Neural crest cell (in vitro differentiated cells): ENCODE measurements around the gene FBXW2. TPM values are rescaled to one million over a fixed set of nuclear protein-coding genes. Genes with fewer than 3 reads are reported as not detected.

ENCODE experiments used
- DNase-seq: peaks from one replicate; pipeline ENCODE4 v3.0.0; 2021; ENCODE audit warnings: low read depth, mixed read lengths, low spot score
- H3K27ac Mint-ChIP-seq: one replicate; pipeline ENCODE4 v1.8.0; 2021; ENCODE audit warnings: mild to moderate bottlenecking, mixed read lengths; ENCODE audit not compliant: unreplicated experiment
- H3K27me3 Mint-ChIP-seq: 2 replicates; pipeline ENCODE4 v1.8.0; 2021; ENCODE audit warnings: low read depth, mild to moderate bottlenecking, mixed read lengths
- H3K36me3 Mint-ChIP-seq: 2 replicates; pipeline ENCODE4 v1.8.0; 2021; ENCODE audit warnings: low read depth, mild to moderate bottlenecking, mixed read lengths
- H3K4me1 Mint-ChIP-seq: 2 replicates; pipeline ENCODE4 v1.8.0; 2021; ENCODE audit warnings: mixed read lengths
- H3K4me3 Mint-ChIP-seq: one replicate; pipeline ENCODE4 v1.8.0; 2021; ENCODE audit warnings: mild to moderate bottlenecking, mixed read lengths
- H3K9me3 Mint-ChIP-seq: 2 replicates; pipeline ENCODE4 v1.8.0; 2021; ENCODE audit warnings: mixed read lengths
- total RNA-seq: library from RNA; stranded (reverse); gene quantifications from 2 replicates; pipeline ENCODE4 v1.2.1, GENCODE V29; 2021
- TF ChIP-seq, protein P1 (sequence below): fragments of 200-600 bp; sonication (generic); conservative IDR thresholded peaks from 2 replicates; pipeline ENCODE4 v1.5.0; 2021; ENCODE audit warnings: antibody characterized with exemption, mild to moderate bottlenecking

FBXW2 gene
- total RNA-seq, 1 donor from 2014 or later, result 63.3 TPM

DNA sequence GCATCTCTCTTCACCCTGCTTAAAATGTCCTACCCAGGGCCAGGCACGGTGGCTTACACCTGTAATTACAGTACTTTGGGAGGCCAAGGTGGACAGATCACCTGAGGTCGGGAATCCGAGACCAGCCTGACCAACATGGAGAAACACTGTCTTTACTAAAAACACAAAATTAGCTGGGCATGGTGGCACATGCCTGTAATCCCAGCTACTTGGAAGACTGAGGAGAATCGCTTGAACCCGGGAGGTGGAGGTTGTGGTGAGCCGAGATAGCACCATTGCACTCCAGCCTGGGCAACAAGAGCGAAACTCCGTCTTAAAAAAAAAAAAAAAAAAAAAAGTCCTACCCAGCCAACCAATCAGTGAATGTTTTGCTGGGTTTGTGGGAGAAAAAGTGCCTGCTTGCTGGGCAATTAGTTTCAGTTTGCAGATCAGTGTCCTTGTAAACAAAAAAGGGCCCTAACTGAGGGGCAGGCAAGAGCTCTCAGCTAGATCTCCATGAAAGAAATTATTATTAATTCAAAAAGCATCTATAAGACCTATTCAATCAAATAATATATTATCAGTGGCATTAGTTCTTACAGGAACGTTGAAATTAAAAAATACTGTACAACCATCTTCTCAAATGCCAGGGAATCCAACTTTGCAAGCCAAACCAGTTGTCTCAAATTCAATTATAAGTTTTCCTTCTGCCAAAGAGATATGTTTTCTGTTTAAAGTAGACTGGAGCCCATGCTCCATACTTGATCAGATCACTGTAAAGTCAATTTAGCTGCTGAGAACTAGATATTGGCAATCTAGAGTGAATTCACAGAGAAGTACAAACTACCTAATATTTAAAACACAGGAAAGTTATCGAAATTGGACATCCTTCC lies 82.9 kb downstream of the FBXW2 start:
- Mint-ChIP-seq H3K36me3 (no peaks in the 10 kb centered on the region), H3K4me3 (peak overlapping the region; percentile 87), H3K27ac (peak overlapping the region; percentile 43), H3K9me3 (no peaks in the 10 kb centered on the region), H3K4me1 (peaks cover 50% of the 10 kb centered on the region), H3K27me3 (no peaks in the 10 kb centered on the region)
- TF ChIP-seq, protein P1, sequence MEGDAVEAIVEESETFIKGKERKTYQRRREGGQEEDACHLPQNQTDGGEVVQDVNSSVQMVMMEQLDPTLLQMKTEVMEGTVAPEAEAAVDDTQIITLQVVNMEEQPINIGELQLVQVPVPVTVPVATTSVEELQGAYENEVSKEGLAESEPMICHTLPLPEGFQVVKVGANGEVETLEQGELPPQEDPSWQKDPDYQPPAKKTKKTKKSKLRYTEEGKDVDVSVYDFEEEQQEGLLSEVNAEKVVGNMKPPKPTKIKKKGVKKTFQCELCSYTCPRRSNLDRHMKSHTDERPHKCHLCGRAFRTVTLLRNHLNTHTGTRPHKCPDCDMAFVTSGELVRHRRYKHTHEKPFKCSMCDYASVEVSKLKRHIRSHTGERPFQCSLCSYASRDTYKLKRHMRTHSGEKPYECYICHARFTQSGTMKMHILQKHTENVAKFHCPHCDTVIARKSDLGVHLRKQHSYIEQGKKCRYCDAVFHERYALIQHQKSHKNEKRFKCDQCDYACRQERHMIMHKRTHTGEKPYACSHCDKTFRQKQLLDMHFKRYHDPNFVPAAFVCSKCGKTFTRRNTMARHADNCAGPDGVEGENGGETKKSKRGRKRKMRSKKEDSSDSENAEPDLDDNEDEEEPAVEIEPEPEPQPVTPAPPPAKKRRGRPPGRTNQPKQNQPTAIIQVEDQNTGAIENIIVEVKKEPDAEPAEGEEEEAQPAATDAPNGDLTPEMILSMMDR, result no peak
- DNase-seq, result no peak

DNA sequence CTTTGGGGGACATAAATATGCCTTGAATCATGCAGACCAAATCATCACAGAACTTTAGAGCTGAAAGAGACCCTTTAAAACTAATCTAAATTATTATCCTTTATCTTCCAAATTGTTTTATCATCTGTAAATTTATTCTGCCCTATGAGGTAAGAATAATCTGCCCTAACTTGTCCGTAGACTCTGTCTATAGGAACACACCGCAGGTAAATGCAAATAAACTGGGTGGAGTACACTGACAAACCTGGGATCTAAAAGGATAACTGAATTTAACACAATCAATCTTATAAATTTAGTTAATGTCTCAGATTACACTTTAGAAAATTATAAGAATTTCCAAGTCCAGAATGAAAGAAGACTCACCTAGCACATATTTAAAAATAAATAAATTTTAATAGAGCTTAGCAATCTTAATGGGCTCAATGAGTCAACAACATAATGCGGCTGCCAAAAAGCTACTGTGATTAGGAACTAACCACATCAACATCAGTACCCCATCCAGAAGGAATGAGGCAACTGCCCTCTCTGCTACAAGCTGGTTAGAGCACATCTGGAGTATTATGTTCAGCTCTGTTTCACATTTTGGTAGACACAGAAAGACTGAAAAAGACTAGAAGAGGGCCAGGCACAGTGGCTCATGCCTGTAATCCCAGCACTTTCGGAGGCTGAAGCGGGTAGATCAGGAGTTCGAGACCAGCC lies 84.5 kb downstream of the FBXW2 start:
- Mint-ChIP-seq H3K36me3 (peaks cover 3% of the 10 kb centered on the region), H3K27me3 (no peaks in the 10 kb centered on the region), H3K4me3 (peak overlapping the region; percentile 35), H3K4me1 (peaks cover 55% of the 10 kb centered on the region), H3K9me3 (no peaks in the 10 kb centered on the region), H3K27ac (no peak overlapping the region)
- TF ChIP-seq, protein P1, result no peak
- DNase-seq, result no peak

DNA sequence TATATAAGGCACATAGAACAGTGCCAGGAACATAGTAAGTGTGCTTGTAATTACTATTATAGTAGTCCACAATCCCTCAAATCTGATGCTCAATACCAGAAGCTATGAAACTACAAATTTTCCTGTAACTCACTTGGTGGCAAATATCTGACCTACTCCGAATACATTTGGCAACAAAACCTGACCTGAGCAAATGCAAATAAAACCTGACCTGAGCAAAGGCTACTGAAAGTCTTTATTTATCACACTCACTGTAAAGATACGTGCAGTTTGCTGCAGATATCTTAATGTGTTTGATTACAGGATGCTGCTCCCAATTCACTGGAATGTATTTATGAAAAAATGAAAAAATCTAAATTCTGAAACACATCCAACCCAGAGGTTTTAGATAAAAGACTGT lies 86.0 kb downstream of the FBXW2 start:
- H3K36me3 Mint-ChIP-seq, result peaks cover 3% of the 10 kb centered on the region
- TF ChIP-seq, protein P1, result no peak
- H3K4me3 Mint-ChIP-seq, result peak overlapping the region; percentile 61
- DNase-seq, result no peak
- H3K9me3 Mint-ChIP-seq, result no peaks in the 10 kb centered on the region
- no peak overlapping the region for H3K27ac Mint-ChIP-seq
- no peaks in the 10 kb centered on the region for H3K27me3 Mint-ChIP-seq
- H3K4me1 Mint-ChIP-seq, result peaks cover 48% of the 10 kb centered on the region

Other genes with a start within 250 kb of the FBXW2 start
- 107 and 116 TPM in 2 replicates for gene CDK5RAP2, start 213.2 kb downstream of the FBXW2 start, total RNA-seq
- 22.2 and 23.3 TPM in 2 replicates for gene MEGF9, start 78.9 kb downstream of the FBXW2 start, total RNA-seq
- gene PSMD5, start 49.5 kb upstream of the FBXW2 start, total RNA-seq, result 54.3 and 54.5 TPM in 2 replicates
- 100.0 and 110 TPM in 2 replicates for gene PHF19, start 83.8 kb upstream of the FBXW2 start, total RNA-seq
- gene TRAF1, start 133.4 kb upstream of the FBXW2 start, total RNA-seq, result 3.5 and 3.8 TPM in 2 replicates